T-helper 22 cell (primary cell): ENCODE results near the gene SNTG2.
"Not testable (repeated sequence)": the region's sequence is repeated elsewhere in the genome, so short reads cannot be mapped to it uniquely, and the experiment has no call there.

Source experiments
- DNase-seq: peaks from one replicate; pipeline ENCODE4 v3.0.0-alpha.2; 2020; ENCODE audit warnings: low read depth

SNTG2 gene

DNA sequence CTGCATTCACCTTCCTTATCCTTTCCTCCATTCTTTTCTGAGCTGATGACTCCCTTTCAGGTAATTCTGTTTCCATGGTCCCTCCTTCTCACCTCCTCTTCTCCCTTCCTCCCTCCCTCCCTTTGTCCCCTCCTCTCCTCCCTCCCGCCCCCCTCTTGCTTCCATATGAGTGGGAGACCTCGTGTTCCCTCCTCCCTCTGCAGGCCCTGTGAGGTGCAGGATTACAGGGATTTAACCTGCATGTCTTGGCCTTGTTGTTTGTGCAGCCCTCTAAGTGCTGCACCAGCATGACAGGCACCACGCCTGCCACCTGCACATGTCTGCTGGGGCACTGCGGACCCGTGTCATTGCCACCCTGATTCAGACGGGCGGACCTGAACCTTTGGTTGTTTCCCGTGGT lies 103.1 kb downstream of the SNTG2 start:
- DNase-seq: no peak

- no peak for DNase-seq
Observed at GRCh38 chr2:1054399-1054798, 103.8 kb downstream of the SNTG2 start.

- DNase-seq: no peak
Observed at GRCh38 chr2:1055014-1055595, 104.5 kb downstream of the SNTG2 start.

- no peak for DNase-seq
Observed at GRCh38 chr2:1060372-1060771, 109.7 kb downstream of the SNTG2 start.

GRCh38 chr2:1060987-1061386 lies 110.3 kb downstream of the SNTG2 start:
- no peak for DNase-seq

DNA sequence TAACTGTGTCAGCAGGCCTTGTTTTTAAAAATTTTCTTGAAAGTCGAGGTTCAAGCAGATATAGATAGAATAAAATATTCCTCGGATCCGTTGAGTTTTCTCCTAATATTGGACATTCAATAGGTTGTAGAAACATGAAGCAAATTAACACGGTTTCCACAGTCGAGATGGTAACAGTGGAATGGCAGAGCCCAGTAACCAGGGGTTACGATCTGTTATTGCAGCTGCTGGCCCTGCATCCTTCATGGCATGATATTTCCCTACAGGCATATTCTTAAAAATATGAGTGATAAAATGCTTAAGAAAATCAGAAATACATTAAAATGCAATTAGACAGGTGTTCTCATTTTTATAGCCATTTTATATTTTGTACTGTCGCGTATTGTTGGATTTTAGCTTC lies 117.6 kb downstream of the SNTG2 start:
- no peak for DNase-seq

- DNase-seq: no peak
Observed at GRCh38 chr2:1068822-1069221, 118.2 kb downstream of the SNTG2 start.

DNA sequence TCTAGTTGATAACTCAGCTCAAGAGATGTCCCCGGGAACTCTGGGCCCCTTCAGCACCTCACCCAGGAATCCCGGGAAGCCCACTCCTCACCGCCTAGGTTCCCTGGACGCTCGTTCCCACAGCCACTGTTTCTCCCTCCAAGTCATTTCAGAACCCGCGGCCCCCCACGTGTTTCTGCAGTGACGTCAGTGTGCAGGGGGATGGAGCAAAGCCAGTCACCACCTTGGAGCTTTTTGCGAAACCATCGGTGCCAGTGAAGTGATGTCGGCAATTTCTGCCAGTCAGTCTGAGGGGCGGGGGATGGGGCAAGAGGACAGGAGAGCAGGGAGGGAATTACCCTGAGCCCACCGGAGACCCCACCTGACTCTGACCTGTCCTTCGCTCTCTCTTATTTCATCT lies 119.2 kb downstream of the SNTG2 start:
- DNase-seq: no peak

GRCh38 chr2:1070601-1071000 lies 120.0 kb downstream of the SNTG2 start:
- no peak for DNase-seq

DNA sequence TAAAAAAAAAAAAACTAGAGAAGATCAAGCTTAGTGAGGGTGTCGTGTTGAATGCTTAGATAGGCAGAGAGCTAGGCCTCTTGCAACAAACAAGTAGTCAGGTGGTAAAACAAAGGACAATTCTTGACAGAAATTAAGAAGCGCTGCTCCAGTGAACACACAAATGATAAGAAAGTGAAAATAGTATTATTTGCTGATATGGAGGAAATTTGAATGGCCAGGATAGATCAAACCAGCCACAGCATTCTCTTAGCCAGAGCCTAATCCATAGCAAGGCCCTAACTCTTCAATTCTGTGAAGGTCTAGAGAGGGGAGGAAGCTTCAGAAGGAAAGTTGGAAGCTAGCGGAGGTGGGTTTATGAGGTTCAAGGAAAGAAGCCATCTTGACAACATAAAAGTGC lies 121.0 kb downstream of the SNTG2 start:
- no peak for DNase-seq

GRCh38 chr2:1072250-1072649 lies 121.6 kb downstream of the SNTG2 start:
- DNase-seq: no peak

- DNase-seq: no peak
Observed at GRCh38 chr2:1077911-1078310, 127.3 kb downstream of the SNTG2 start.

DNA sequence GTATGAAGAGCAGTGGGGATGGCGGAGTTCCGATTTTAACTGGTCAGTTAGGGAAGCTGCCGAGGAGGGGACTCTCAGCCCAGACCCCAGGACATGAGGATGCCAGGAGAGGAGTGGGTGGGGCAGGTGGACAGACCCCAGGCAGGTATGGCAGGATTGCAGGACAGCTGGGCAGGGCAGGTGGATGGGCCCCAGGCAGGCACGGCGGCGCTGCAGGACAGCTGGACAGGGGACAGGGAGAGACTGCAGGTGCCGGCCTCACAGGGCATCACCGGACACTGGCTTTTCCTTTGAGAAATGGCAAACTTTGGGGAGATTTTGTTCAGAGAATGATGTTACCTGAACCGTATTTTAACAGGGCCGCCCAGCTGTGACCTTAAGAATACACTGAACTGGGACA lies 127.7 kb downstream of the SNTG2 start:
- no peak for DNase-seq

GRCh38 chr2:1079873-1080799 lies 129.5 kb downstream of the SNTG2 start:
- no peak for DNase-seq

- DNase-seq: no peak
Observed at GRCh38 chr2:1081451-1082225, 131.0 kb downstream of the SNTG2 start.

DNA sequence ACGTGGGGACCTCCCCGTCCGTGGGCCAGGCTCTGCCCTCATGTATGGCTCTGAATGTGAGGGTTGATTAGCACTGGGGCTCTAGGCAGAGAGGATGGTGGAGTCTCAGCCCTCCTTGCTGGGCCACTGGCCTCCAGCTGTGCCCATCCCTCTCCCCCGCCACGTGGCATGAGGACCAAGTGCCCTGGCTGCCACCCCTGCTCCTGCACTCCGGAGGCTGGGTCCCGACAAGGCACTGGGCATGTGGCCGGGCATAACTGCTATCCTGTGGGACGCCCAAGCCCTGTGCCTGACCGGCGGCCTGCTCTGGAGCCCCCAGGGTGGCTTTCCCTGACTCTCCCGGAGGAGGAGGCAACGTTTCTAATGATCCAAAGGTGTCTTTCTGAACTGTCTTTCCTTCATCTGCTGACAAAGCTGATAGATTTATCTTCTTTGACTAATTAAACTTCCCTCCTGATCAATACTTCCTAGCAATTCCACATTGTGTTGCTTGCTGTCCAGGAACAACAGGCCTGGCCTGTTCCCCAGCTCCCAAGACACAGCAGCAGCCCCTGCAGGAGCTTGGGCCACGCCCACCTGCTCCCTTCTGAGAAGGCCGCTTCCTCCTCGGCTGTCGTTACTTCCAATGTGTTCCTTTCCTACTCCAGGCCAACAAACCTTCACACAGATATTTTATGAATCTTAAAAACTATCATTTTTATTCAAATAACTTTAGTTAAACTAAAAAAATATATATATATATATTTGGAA lies 132.0 kb downstream of the SNTG2 start:
- no peak for DNase-seq

- no peak for DNase-seq
Observed at GRCh38 chr2:1088192-1088860, 137.7 kb downstream of the SNTG2 start.

GRCh38 chr2:1088940-1089339 lies 138.3 kb downstream of the SNTG2 start:
- no peak for DNase-seq

DNA sequence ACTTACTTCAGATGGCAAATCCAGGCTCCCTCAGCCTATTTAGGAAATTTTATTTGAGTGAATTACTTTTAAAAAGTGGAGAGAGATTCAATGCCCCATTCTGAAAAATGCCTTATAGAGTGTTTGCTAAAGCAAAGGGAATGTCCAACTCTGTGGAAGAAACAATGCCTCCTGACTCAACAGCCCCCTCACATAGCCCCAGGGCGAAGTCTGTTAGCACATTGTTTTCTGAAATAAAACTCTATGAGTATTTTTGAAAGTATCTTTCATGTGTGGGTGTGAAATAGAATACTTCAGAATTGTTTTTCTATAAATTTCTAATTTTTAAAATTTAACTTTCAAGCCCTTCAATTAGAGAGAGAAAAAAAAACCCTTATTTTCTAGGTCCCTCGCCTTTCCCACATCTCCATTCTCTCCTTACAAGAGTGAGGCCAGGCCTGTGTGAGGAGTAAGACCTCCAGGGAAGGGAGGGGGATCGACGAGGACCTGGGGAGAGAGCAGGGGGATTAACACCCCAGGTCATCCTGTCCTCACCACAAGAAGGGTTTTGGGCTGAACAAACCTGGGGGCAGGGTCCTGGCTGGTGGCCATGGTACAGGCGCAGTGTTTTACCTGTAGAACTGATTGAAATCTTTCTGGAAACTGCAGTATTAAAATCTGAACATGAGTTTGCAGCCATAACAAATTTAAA lies 141.4 kb downstream of the SNTG2 start:
- DNase-seq: no peak

- DNase-seq: not testable (repeated sequence)
Observed at GRCh38 chr2:1093668-1094067, 143.0 kb downstream of the SNTG2 start.

- DNase-seq: no peak
Observed at GRCh38 chr2:1097101-1097500, 146.5 kb downstream of the SNTG2 start.
